IPS-15b (cell line): ENCODE results near the gene ANGPTL2.
A peak's percentile ranks its signal among the peaks of the same experiment; 100 is the strongest.
"Not testable (repeated sequence)": the region's sequence is repeated elsewhere in the genome, so short reads cannot be mapped to it uniquely, and the experiment has no call there.

Source experiments
- H3K27me3 ChIP-seq: one replicate; pipeline ENCODE4 v1.6.1; 2013; ENCODE audit warnings: low read length; ENCODE audit not compliant: control insufficient read depth, insufficient read depth
- H3K36me3 ChIP-seq: one replicate; pipeline ENCODE4 v1.6.1; 2013; ENCODE audit warnings: low read length; ENCODE audit not compliant: control insufficient read depth, insufficient read depth
- H3K4me1 ChIP-seq: one replicate; pipeline ENCODE4 v1.6.1; 2013; ENCODE audit warnings: mild to moderate bottlenecking, low read length; ENCODE audit not compliant: control insufficient read depth, insufficient read depth
- H3K4me3 ChIP-seq: one replicate; pipeline ENCODE4 v1.5.1; 2013; ENCODE audit warnings: low read depth, low read length
- H3K9ac ChIP-seq: one replicate; pipeline ENCODE4 v1.6.1; 2013; ENCODE audit warnings: low read depth, mild to moderate bottlenecking, low read length
- H3K9me3 ChIP-seq: one replicate; pipeline ENCODE4 v1.6.1; 2013; ENCODE audit warnings: mild to moderate bottlenecking, low read length; ENCODE audit not compliant: control insufficient read depth, insufficient read depth

Gene ANGPTL2

GRCh38 chr9:127122176-127123063, at the start of gene ANGPTL2:
TSS of gene ANGPTL2 (minus strand) at chr9:127122635. CDS start at chr9:127108731, 13,904 bp downstream.
- Histone ChIP-seq H3K27me3 (no peaks in the 10 kb centered on the region), H3K4me3 (peak within 1 kb of the TSS; percentile 46), H3K9me3 (no peaks in the 10 kb centered on the region), H3K4me1 (peaks cover 11% of the 10 kb centered on the region), H3K36me3 (no peaks in the 10 kb centered on the region), H3K9ac (peak within 1 kb of the TSS; percentile 54)

GRCh38 chr9:127171348-127171747, 48.9 kb upstream of the ANGPTL2 start:
- H3K36me3 ChIP-seq, H3K4me1 ChIP-seq, H3K27me3 ChIP-seq, H3K9ac ChIP-seq, H3K9me3 ChIP-seq, H3K4me3 ChIP-seq: not testable (repeated sequence)

GRCh38 chr9:127170652-127171051, 48.2 kb upstream of the ANGPTL2 start:
- H3K9me3 ChIP-seq: no peaks in the 10 kb centered on the region
- no peak overlapping the region for H3K9ac ChIP-seq
- no peak overlapping the region for H3K4me3 ChIP-seq
- H3K36me3 ChIP-seq: no peaks in the 10 kb centered on the region
- no peaks in the 10 kb centered on the region for H3K4me1 ChIP-seq
- H3K27me3 ChIP-seq: no peaks in the 10 kb centered on the region

- H3K36me3 ChIP-seq: no peaks in the 10 kb centered on the region
- H3K4me1 ChIP-seq: no peaks in the 10 kb centered on the region
- no peak overlapping the region for H3K9ac ChIP-seq
- no peak overlapping the region for H3K4me3 ChIP-seq
- H3K27me3 ChIP-seq: no peaks in the 10 kb centered on the region
- no peaks in the 10 kb centered on the region for H3K9me3 ChIP-seq
These were observed 47.7 kb upstream of the ANGPTL2 start for GRCh38 chr9:127170103-127170502.

- Histone ChIP-seq H3K4me1 (no peaks in the 10 kb centered on the region), H3K27me3 (no peaks in the 10 kb centered on the region), H3K36me3 (no peaks in the 10 kb centered on the region), H3K4me3 (no peak overlapping the region), H3K9me3 (no peaks in the 10 kb centered on the region), H3K9ac (no peak overlapping the region)
These were observed 47.1 kb upstream of the ANGPTL2 start for GRCh38 chr9:127169575-127169883.

GRCh38 chr9:127168756-127169574, 46.5 kb upstream of the ANGPTL2 start:
- Histone ChIP-seq H3K27me3 (no peaks in the 10 kb centered on the region), H3K9ac (no peak overlapping the region)

GRCh38 chr9:127167560-127168326, 45.3 kb upstream of the ANGPTL2 start:
- no peaks in the 10 kb centered on the region for H3K36me3 ChIP-seq
- H3K9me3 ChIP-seq: no peaks in the 10 kb centered on the region
- H3K4me1 ChIP-seq: no peaks in the 10 kb centered on the region
- H3K4me3 ChIP-seq: no peak overlapping the region
- no peaks in the 10 kb centered on the region for H3K27me3 ChIP-seq
- H3K9ac ChIP-seq: no peak overlapping the region

More at GRCh38 chr9:127168756-127169574, 46.5 kb upstream of the ANGPTL2 start:
- Histone ChIP-seq H3K9me3 (no peaks in the 10 kb centered on the region), H3K36me3 (no peaks in the 10 kb centered on the region), H3K4me1 (no peaks in the 10 kb centered on the region), H3K4me3 (no peak overlapping the region)

GRCh38 chr9:127166651-127167524, 44.5 kb upstream of the ANGPTL2 start:
- Histone ChIP-seq H3K36me3 (no peaks in the 10 kb centered on the region), H3K9me3 (no peaks in the 10 kb centered on the region), H3K27me3 (no peaks in the 10 kb centered on the region), H3K9ac (no peak overlapping the region), H3K4me1 (no peaks in the 10 kb centered on the region), H3K4me3 (no peak overlapping the region)

- Histone ChIP-seq H3K9me3 (no peaks in the 10 kb centered on the region), H3K4me1 (no peaks in the 10 kb centered on the region), H3K9ac (no peak overlapping the region), H3K36me3 (no peaks in the 10 kb centered on the region), H3K4me3 (no peak overlapping the region), H3K27me3 (no peaks in the 10 kb centered on the region)
These were observed 43.7 kb upstream of the ANGPTL2 start for GRCh38 chr9:127166111-127166510.

- H3K4me1 ChIP-seq: no peaks in the 10 kb centered on the region
- no peak overlapping the region for H3K9ac ChIP-seq
These were observed 42.7 kb upstream of the ANGPTL2 start for GRCh38 chr9:127165116-127165515.

GRCh38 chr9:127163409-127163808, 41.0 kb upstream of the ANGPTL2 start:
- no peak overlapping the region for H3K9ac ChIP-seq

More at GRCh38 chr9:127165116-127165515, 42.7 kb upstream of the ANGPTL2 start:
- Histone ChIP-seq H3K4me3 (no peak overlapping the region), H3K27me3 (no peaks in the 10 kb centered on the region), H3K36me3 (no peaks in the 10 kb centered on the region), H3K9me3 (no peaks in the 10 kb centered on the region)

More at GRCh38 chr9:127163409-127163808, 41.0 kb upstream of the ANGPTL2 start:
- H3K36me3 ChIP-seq: no peaks in the 10 kb centered on the region
- H3K4me3 ChIP-seq: no peak overlapping the region
- H3K27me3 ChIP-seq: no peaks in the 10 kb centered on the region
- no peaks in the 10 kb centered on the region for H3K9me3 ChIP-seq
- H3K4me1 ChIP-seq: peaks cover 8% of the 10 kb centered on the region
